ENCODE measurements around the gene YPEL2. TPM values are rescaled to one million over a fixed set of nuclear protein-coding genes. Genes with fewer than 3 reads are reported as not detected.

The YPEL2 gene
- polyA plus RNA-seq, 1 donor, result 36.1 TPM

DNA sequence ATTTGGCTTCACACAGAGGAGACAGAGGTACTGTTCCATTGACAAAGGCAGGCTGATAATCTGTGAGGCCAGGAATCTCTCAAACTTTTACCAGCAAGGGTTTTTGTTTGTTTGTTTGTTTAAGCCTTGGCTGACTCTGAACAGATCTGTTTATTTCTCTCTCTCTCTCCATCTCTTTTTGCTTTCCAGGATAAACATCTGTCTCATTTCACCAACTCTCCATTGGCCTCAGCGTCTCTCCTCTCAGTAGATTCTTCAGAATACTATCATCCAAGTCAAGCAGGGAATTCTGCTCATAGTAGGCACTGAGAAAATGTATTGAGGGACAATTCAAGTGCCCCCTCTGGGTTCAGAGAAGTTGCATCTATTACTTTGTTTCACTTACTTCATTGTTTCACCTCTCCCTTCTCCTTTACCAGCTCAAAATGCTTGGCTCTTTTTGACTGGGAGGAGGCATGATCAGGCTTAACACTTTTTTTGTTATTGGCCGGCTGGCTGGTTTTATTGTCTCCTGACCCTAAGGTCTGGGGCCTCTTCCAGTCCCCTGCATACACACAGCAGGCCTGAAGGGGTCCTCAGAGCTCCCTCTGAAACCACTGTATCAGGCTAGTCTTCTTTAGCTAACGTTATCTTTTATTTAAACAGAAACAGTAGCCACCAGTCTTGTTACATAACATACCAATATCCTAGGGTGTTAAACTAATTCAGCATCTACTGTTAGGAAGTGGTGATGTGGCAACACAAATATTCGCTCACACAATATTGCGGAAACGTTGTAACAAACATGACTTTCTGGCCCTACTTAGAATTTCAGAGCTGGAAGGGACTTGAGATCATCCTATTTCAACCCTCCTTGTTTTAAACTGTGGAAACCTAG lies 2.0 kb upstream of the YPEL2 start:
- peak; percentile 79 for DNase-seq

DNA sequence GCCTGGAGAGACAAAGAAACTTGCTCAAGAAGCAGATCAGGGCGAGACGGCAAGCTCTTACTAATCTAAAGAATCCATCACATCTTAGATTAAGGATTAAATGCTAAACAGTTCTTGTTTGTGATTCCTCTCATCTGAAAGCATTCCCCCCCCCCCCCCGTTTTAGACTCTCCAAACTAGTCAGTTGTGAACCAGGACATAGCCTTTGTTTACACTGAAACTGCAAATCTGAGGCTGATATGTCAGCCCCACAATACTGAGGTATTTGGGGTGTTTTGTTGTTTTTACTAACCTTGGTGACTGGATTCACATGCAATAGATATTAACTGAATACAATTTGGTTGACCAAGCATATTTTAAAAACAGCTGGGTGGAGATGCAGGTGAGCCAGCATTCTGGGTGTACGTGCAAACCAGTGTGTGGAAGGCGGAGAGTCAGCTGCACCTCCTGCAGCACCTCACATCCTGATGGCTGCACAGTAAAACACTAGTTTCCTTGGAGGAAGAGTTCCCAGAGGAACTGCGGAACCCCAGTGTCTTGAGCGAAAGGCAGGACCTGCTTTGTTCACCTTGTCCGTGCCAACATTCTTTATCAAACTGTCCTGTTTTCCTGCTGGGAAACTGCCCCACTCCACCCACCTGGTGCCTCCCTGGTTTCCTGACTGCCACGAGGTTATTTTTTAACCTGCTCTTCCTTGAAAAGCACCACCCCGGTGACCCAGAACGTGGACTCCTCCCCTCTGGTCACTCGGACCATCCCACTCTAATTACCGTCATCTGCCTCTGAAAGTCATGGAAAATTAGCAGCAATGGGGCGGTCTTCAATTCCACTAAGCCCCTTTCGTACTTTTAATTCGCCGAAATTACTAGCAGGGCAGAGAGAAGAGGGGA lies 1.2 kb upstream of the YPEL2 start:
- DNase-seq, result no peak

DNA sequence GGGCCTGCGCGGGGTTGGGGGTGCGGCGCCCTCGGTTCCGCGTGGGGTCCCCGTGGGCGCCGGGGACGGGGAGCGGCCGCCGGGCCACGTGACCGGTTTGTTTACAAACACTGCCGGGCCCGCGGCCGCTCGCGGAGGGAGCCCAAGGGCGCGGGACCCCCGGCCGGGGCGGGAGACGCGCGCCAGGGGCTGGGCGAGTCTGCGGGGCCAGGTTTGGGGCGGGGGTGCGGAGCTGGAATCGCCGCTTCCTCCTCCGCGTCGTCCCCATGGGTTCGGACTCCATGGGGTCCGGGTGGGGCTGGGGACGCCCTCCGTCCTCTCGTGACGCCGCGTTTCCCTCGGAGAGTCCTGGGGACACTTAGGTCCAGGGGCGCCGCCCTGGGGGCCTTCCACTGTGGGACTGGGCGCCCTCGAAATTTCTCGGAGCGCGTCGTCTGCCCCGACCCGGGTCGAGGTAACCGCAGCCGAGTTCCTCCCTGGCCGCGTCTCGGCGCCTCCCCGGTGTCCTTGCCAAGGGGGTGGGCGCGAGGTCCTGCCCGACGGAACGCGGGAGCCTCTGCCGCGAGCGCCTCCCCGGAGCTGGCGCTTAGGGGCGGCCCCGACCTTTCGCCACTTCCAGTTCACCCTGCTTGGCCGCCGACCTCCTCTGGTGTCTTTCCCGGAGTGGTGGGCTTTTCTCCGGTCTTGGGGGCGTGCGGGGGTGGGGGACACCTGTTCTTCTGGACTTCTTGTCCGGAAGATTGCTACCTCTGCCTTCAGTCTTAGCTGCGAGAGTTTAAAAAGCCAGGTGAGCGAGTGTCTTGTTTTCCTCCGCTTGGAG lies 684 bp downstream of the YPEL2 start:
- DNase-seq, result no peak

DNA sequence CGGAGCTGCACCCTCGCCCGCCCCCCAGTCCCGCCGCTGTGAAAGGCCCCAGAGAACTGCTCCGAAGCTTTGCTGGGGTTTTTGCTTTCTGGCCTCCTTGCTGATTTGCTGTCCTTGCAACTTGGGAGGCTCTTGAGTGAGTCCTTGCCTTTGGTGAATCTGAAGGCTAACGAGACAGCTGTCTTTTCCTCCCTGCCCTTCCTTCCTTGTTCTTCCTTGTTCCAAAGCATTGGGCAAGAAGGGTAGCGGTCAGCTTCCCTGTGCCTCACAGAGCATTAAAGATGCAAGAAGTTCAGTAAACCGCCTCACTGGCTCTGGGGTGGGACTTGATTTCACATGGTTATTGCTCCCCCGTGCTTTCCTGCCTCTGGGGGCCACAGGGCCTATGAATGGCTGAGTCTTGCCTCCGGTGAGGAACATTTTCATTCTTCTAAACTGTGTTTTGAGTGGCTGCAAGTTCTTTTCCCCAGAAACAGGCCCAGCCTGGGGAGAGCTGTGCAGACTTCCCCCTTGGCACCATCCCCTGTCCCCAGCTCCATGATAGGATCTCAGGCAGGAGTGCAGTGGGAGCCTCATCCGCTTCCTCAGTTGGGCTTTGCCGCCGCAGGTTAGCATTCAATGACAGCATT lies 1.4 kb downstream of the YPEL2 start:
- DNase-seq, result no peak

DNA sequence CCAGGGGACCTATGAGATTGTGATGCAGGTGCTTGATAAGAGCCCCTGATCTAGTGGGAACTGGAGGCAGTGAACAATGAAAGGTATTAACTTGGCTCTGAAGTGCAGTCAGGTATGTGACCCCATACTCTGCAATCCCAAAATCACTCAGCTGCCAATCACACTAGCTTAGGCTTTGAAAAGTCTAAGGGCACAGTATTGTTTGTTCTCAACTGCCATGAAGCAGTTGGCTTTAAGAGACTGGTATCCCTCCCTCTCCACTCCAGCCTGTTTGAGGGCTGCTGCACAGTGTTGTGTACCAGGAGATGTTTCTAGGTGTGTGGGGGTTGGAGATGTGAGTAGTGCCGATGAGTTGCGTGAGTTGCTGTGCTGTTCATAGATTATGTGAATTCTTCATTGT lies 2.4 kb downstream of the YPEL2 start:
- no peak for DNase-seq

DNA sequence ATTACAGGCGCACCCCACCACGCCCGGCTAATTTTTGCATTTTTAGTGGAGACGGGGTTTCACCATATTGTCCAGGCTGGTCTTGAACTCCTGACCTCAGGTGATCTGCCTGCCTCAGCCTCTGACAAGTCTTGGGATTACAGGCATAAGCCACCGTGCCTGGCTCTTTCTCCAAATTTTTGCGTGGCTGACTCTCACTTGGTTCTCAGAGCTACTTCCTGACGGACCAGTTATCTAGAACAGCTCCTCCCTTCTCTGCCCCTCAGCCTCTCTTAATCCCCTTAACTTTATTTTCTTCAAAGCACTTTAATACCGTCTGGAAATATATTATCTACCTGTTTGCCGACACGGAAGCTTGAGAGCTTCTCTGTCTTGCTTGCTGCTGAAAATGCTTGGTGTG lies 4.2 kb downstream of the YPEL2 start:
- DNase-seq, result no peak

DNA sequence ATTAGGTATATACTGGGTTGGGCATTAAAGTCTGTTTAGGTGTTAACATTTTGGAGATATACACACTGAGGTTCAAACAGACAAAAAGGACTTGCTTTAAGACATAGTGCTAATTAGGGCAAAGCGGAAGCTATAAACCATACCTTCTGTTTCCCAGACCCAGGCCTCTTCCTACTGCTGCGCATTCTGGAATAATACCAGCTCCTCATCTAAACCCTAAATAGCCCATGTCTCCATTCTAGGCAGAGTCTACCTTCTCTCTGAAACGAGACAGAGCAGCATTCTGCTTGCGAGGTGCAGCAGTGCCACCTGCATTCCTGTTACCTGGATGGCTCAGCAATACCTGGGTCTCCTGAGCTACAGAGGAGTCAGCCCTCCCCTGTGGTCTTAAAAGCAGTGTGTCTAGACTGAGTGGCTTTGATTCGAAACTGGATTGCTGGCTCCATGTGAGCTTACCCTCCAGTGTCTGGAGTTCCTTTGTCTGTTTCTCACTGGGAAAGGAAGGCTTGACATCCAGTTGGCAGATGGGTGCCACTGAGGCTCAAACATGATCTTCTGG lies 6.4 kb downstream of the YPEL2 start:
- DNase-seq, result no peak

DNA sequence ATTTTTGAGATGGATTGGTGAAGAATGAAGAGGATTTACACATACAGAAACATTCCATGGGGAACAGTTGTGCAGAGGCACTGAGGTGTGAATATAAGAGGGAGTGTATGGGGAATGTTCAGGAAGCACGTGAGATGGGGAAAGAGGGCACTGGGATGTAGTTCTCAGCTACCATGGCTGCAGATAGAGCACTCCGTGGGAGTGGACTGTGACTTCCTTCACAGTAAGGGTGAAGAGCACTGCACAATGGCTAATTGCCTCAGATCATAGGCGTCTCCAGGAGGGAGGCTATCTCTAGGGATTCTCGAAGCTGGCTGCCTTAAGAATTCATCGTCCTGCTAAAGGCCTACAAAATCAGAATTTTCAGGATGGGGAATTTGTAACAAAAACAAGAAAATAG lies 7.0 kb downstream of the YPEL2 start:
- DNase-seq, result no peak

DNA sequence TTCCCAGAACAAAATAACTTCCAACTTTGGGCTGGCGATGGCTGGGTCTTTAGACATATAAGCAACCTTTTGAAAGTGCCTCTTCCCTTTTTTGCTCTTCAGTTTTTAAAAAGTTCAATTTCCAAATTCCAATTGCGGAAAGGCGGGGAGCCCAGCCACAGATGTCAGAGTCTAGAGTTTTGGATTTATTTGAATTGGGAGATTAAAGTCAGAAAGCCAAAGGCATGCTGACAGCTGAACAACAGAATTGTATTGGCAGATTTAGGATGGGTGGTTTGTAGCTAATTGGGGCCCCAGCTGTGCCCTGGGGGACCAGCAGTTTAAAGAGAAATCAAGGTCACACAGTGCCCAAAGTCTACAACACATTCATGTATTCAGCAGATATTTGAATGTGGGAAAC lies 10.5 kb downstream of the YPEL2 start:
- DNase-seq, result no peak

DNA sequence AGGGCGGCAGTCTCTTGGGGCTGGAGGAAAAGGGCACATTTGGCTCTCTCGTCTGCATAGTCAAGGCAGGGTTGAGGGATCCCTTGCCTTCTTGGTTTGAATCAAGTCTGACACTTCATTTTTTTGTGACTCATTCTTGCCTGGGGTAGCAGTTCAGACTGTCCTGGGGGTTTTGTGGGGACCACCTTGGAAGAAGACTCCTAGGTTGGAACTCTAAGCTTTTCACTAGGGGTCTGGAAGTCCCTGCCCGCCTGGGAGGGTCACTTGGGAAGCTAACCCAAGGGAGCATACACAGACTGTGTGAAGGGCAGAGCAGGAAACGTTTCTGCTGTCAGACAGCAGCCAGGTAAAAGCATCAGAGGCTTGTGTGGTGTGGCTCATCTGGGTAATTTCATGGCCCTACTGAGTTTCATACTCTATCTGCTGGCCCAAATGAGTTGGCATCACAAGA lies 11.3 kb downstream of the YPEL2 start:
- DNase-seq, result no peak

DNA sequence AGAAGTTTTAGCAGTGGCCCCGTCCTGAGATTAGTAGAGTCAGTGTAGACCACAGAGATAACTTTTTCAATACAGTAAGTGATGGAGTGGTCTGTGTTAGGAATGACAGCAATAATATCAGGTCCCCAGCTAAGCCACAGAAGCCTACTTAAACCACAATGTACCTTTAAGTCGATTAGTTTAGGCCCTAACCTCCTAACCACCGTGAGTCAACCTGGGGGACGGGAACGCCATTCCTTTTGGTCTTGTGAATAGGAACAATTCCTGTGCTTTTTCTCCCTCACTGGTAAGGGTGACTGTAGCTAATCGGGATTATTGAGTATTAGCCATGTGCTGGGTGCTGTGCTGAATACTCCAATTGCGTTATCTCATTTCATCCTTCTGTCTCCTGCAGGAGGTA lies 14.0 kb downstream of the YPEL2 start:
- DNase-seq, result no peak

DNA sequence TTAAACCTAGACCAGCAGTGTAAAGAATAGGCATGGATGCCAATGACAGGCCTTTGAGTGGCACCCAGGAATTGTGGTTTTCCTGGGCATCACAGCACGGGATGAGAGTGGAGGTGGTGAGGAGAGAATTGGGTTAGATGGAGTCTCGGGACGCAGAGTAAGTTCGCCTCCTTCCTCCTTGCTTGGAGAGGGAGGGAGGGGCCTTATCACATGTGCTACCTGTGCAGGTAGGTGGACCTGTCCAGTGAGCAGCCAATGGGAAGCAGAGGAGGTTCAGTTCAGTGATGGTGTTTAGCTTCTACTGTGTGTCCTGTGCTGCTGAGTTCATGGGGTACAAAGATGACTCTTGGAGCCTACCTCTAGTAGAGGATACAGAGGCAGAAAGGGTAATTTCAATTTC lies 14.9 kb downstream of the YPEL2 start:
- DNase-seq, result no peak

DNA sequence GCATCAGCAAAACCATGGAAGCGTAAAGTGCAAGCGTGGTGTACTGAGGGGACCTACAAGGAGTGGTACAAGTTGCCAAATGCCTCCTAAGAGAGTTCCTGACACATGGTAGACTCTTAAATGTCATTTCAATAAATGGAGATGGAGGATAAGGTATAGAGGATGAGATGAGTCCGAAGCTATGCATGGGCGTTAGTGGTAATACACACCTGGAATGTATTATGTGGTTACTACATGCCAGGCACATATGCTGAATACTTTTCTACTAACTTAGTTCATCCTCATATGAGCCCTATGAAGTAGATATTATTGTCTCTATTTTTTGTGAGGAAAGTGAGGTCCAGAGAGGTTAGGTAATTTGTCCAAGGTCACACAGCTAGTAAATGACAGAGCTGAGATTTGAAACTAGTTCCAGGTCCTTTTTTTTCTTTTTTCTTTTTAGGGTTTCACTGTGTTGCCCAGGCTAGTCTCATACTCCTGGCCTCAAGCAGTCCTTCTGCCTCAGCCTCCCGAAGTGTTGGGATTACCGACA lies 15.5 kb downstream of the YPEL2 start:
- DNase-seq, result no peak

DNA sequence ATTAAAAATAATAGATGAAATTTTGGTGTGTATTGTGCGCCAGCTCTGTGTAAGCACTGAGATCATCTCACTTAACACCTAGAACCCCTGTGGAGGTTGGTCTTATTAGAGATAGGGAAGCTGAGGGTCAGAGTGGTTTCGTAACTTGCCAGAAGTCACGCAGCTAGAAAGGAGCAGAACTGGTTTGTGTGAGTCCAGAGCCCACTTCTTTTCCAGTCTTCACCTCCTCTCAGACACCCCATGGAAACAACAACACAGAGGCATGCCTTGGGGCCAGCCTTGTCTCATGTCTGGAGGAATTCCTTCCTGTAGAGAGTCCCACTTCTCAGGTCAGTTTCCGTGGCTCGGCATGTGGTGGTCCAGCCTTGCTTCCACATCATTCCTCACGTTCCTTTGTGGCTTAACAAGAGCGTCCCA lies 16.5 kb downstream of the YPEL2 start:
- DNase-seq, result no peak

DNA sequence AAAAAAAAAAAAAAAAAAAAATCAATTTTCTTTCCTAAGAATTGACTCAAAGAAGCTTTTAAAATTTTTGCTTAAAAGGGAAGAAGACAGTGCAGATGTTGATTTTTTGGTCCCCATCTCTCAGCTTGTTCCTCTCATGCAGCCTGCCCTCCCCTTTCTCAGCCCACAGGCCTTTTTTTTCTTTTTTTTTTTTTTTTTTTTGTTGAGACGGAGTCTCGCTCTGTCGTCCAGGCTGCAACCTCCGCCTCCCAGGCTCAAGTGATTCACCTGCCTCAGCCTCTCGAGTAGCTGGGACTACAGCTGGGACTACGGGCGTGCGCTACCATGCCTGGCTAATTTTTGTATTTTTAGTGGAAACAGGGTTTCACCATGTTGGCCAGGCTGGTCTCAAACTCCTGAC lies 17.7 kb downstream of the YPEL2 start:
- DNase-seq, result no peak

DNA sequence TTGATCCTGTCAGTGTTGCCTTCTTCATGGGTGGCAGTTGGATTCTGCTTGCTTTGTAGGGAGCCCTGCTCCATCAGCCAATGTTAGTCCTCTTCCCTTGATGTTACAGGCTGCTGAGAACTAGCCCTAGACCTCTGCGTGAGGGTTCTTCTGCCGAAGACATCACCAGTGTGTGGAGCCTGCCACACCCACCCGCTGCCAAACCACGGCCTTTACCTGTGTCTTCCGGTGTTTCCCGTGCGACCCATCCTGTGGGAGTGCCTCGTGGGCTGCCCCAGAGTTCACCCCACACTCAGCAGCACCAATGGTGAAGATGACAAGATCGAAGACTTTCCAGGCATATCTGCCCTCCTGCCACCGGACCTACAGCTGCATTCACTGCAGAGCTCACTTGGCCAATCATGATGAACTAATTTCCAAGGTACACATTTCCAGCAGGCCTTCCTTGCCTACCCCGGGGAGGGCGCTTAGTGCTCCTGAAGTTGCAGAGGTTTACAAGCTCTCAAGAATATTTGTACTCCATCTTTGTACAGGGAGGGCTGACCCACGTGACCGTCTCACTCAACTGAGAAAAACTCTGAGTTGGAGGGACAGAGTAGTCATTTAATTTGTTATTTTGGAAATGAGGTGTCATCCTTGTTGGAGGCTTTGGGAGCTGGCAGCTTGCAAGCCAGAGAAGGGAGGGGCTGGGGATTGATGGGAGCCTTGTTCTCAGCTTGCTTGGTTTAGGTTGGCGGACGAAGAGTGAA lies 21.8 kb downstream of the YPEL2 start:
- no peak for DNase-seq

DNA sequence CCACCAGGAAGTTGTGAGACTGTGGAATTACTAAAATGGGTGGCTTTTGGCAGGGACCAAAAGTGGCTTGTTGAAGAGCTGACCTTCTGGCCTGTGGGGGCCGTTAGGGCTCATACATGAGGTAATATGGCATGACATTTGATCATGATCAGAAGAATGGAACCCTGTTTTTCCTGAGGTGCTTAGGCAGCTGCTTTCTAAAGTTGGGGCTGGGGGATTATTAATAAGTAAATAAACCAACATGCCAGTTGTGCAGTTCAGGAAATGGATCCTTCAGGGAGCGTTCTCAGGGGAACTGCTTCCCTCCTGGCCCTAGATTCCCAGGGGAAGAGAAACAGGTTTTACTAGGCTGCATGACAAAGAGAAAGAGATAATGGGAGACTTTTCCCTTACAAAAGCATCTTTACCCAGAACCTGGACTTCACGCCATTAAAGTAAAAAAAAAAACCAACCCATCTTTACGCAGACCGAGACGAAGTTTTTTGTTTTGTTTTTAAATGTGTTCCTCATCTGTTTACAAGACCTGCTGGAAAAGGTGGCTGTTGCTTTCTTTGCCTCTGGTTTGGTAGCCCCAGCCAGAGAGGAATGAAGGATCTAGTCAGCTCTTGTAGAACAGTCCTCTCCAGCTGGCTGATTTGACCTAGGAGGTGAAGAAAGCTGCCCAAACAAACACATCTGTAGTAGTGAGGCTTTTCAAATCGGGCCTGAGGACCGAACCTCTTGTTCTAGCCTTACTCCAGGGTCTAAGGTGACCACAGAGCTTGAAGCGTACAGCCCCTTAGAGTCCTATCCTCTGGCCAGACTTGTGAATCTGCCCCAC lies 22.7 kb downstream of the YPEL2 start:
- DNase-seq, result no peak

DNA sequence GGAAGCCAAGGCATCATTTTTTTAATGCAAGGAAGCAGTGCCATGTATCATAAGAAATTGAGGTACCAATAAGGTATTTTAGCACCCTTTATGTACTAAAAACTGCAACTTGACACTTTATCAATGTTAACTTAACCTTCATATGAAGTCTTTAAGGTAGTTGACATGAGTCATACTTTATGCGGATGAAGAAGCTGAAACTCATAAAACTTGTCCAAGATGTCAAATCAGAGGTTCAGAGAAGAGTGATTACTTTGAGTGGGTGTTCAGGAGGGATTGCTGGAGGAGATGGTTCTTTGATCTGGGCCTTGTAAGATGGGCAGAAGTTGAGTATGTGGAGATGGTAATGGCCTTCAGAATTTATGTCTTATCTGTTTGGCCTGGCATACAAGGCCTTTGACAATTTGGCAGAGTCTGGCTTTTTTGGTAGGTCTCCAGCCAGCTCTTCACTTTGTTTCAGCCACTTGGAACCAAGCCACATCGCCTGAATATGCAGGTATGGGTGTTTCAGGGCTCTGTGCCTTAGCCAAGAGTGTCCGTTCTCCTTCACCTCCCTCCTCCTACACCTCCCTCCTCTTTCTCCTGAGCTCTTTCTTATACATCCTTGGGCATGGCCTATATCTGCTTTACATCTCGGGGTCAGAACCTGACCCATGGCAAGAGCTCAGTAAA lies 23.7 kb downstream of the YPEL2 start:
- no peak for DNase-seq
